H9 (cell line): Measurements from ENCODE around the gene ABCA13. TPM values are rescaled to one million over a fixed set of nuclear protein-coding genes. Genes with fewer than 3 reads are reported as not detected.

Experiments
- DNase-seq: peaks from one replicate; pipeline ENCODE4 v3.0.0-alpha.2; 2017
- H2AFZ ChIP-seq: one replicate; pipeline ENCODE4 v1.6.1; 2013; ENCODE audit warnings: mild to moderate bottlenecking, low read length, control low read depth, moderate library complexity
- H2AK5ac ChIP-seq: 2 replicates; pipeline ENCODE4 v1.6.1; 2013; ENCODE audit warnings: low read length, control low read depth, mixed read lengths; ENCODE audit not compliant: insufficient read length
- H2BK120ac ChIP-seq: one replicate; pipeline ENCODE4 v1.6.1; 2013; ENCODE audit warnings: low read depth, mild to moderate bottlenecking, low read length, control low read depth, inconsistent platforms; ENCODE audit not compliant: poor library complexity, severe bottlenecking
- H2BK12ac ChIP-seq: 2 replicates; pipeline ENCODE4 v1.6.1; 2013; ENCODE audit warnings: low read length, control low read depth, mixed read lengths, low read depth; ENCODE audit not compliant: insufficient read length
- H2BK15ac ChIP-seq: 2 replicates; pipeline ENCODE4 v1.6.1; 2013; ENCODE audit warnings: low read depth, low read length, control low read depth
- H2BK20ac ChIP-seq: one replicate; pipeline ENCODE4 v1.6.1; 2013; ENCODE audit warnings: low read depth, mild to moderate bottlenecking, low read length, control low read depth, inconsistent platforms; ENCODE audit not compliant: poor library complexity, severe bottlenecking
- H2BK5ac ChIP-seq: 2 replicates; pipeline ENCODE4 v1.6.1; 2013; ENCODE audit warnings: low read length, control low read depth, mixed read lengths; ENCODE audit not compliant: insufficient read length
- H3K14ac ChIP-seq: 2 replicates; pipeline ENCODE4 v1.6.1; 2013; ENCODE audit warnings: low read length, control low read depth; ENCODE audit not compliant: insufficient read depth
- H3K18ac ChIP-seq: 2 replicates; pipeline ENCODE4 v1.6.1; 2013; ENCODE audit warnings: low read depth, mild to moderate bottlenecking, mixed read lengths, low read length, control low read depth; ENCODE audit not compliant: insufficient read length
- H3K23ac ChIP-seq: 2 replicates; pipeline ENCODE4 v1.6.1; 2013; ENCODE audit warnings: low read length, control low read depth, mixed read lengths, low read depth; ENCODE audit not compliant: insufficient read length
- H3K23me2 ChIP-seq: 2 replicates; pipeline ENCODE4 v1.6.1; 2013; ENCODE audit warnings: low read depth, mild to moderate bottlenecking, mixed read lengths, low read length, control low read depth; ENCODE audit not compliant: insufficient read length, poor library complexity, severe bottlenecking
- H3K27ac ChIP-seq: 2 replicates; pipeline ENCODE4 v1.5.1; 2013; ENCODE audit warnings: low read length, control low read depth, mixed read lengths, low read depth; ENCODE audit not compliant: insufficient read length
- H3K27me3 ChIP-seq: 2 replicates; pipeline ENCODE4 v1.6.1; 2013; ENCODE audit warnings: low read length, control low read depth, inconsistent platforms; ENCODE audit not compliant: insufficient read depth
- H3K4ac ChIP-seq: 2 replicates; pipeline ENCODE4 v1.6.1; 2013; ENCODE audit warnings: low read depth, mild to moderate bottlenecking, control low read depth, inconsistent platforms, low read length, moderate library complexity
- H3K4me1 ChIP-seq: 2 replicates; pipeline ENCODE4 v1.6.1; 2013; ENCODE audit warnings: low read length, control low read depth, inconsistent platforms; ENCODE audit not compliant: insufficient read depth
- H3K4me2 ChIP-seq: 2 replicates; pipeline ENCODE4 v1.6.1; 2013; ENCODE audit warnings: low read length, control low read depth, mixed read lengths; ENCODE audit not compliant: insufficient read length, insufficient read depth
- H3K56ac ChIP-seq: 2 replicates; pipeline ENCODE4 v1.6.1; 2013; ENCODE audit warnings: low read depth, mild to moderate bottlenecking, mixed read lengths, low read length, control low read depth; ENCODE audit not compliant: insufficient read length
- H3K79me1 ChIP-seq: 2 replicates; pipeline ENCODE4 v1.6.1; 2013; ENCODE audit warnings: low read depth, mild to moderate bottlenecking, moderate library complexity, low read length, control low read depth, inconsistent platforms; ENCODE audit not compliant: insufficient read depth, poor library complexity, severe bottlenecking
- H3K79me2 ChIP-seq: 2 replicates; pipeline ENCODE4 v1.6.1; 2013; ENCODE audit warnings: low read length, control low read depth, inconsistent platforms; ENCODE audit not compliant: insufficient read depth
- H3K9ac ChIP-seq: 2 replicates; pipeline ENCODE4 v1.6.1; 2013; ENCODE audit warnings: low read length, control low read depth, mixed read lengths; ENCODE audit not compliant: insufficient read length; ENCODE audit errors: extremely low read depth
- H3K9me3 ChIP-seq: one replicate; pipeline ENCODE4 v1.6.1; 2013; ENCODE audit warnings: low read depth, low read length, inconsistent platforms; ENCODE audit not compliant: control insufficient read depth
- H3T11ph ChIP-seq: one replicate; pipeline ENCODE4 v1.6.1; 2013; ENCODE audit warnings: mild to moderate bottlenecking, low read length, control low read depth, inconsistent platforms
- H4K20me1 ChIP-seq: one replicate; pipeline ENCODE4 v1.6.1; 2013; ENCODE audit not compliant: control insufficient read depth, insufficient read length, insufficient read depth
- H4K5ac ChIP-seq: 2 replicates; pipeline ENCODE4 v1.6.1; 2013; ENCODE audit warnings: low read depth, mild to moderate bottlenecking, mixed read lengths, low read length, control low read depth; ENCODE audit not compliant: insufficient read length
- H4K8ac ChIP-seq: replicated peaks from 2 replicates; pipeline ENCODE4 v1.6.1; 2013; ENCODE audit warnings: low read length, control low read depth, mixed read lengths, low read depth; ENCODE audit not compliant: insufficient read length
- H4K91ac ChIP-seq: 2 replicates; pipeline ENCODE4 v1.6.1; 2013; ENCODE audit warnings: low read depth, mild to moderate bottlenecking, moderate library complexity, mixed read lengths, low read length, control low read depth; ENCODE audit not compliant: insufficient read length
- H3K27ac Mint-ChIP-seq, 3 experiments: 2 replicates in 2 of 3; 3 replicates in 1 of 3; pipeline ENCODE4 v1.8.0; 2020 to 2021; ENCODE audit warnings: mixed read lengths in 3 of 3, mild to moderate bottlenecking in 1 of 3, moderate library complexity in 1 of 3
- H3K27me3 Mint-ChIP-seq: 2 replicates; pipeline ENCODE4 v1.8.0; 2021; ENCODE audit warnings: low read depth, mild to moderate bottlenecking, moderate library complexity, mixed read lengths
- H3K36me3 Mint-ChIP-seq, 3 experiments: 2 replicates in 2 of 3; 3 replicates in 1 of 3; pipeline ENCODE4 v1.8.0; 2020 to 2021; ENCODE audit warnings: low read depth in 3 of 3, mixed read lengths in 3 of 3; ENCODE audit not compliant: insufficient read depth in 1 of 3
- H3K4me1 Mint-ChIP-seq, 2 experiments: 2 replicates each; pipeline ENCODE4 v1.8.0; 2020; ENCODE audit warnings: mixed read lengths in 2 of 2
- H3K4me3 Mint-ChIP-seq, 2 experiments: 2 replicates in 1 of 2; 3 replicates in 1 of 2; pipeline ENCODE4 v1.8.0; 2020 to 2021; ENCODE audit warnings: mild to moderate bottlenecking in 2 of 2, mixed read lengths in 2 of 2, moderate library complexity in 1 of 2
- H3K9me3 Mint-ChIP-seq, 2 experiments: 2 replicates in 1 of 2; 3 replicates in 1 of 2; pipeline ENCODE4 v1.8.0; 2020; ENCODE audit warnings: mild to moderate bottlenecking in 2 of 2, mixed read lengths in 2 of 2, moderate library complexity in 1 of 2
- WGBS: extraction: QIAGEN DNeasy Blood & Tissue Kit; methylation state at CpG from one replicate; pipeline ENCODE4 v1.1.7; 2013; ENCODE audit warnings: missing lambda C conversion rate, low lambda C conversion rate, mixed read lengths; ENCODE audit not compliant: insufficient read length; ENCODE audit errors: extremely low coverage; 5-methylcytosine and 5-hydroxymethylcytosine counted together
- total RNA-seq: library from RNA; stranded (reverse); gene quantifications from 2 replicates; pipeline ENCODE4 v1.2.1, GENCODE V29; 2021
- TF ChIP-seq, protein P1 (sequence below): fragments of 200-600 bp; sonication (generic); conservative IDR thresholded peaks from 3 replicates; pipeline ENCODE4 v1.8.0; 2021; ENCODE audit warnings: antibody characterized with exemption, mild to moderate bottlenecking

Gene ABCA13
- total RNA-seq, 1 experiment from 2014 or later: 0.11 TPM

DNA sequence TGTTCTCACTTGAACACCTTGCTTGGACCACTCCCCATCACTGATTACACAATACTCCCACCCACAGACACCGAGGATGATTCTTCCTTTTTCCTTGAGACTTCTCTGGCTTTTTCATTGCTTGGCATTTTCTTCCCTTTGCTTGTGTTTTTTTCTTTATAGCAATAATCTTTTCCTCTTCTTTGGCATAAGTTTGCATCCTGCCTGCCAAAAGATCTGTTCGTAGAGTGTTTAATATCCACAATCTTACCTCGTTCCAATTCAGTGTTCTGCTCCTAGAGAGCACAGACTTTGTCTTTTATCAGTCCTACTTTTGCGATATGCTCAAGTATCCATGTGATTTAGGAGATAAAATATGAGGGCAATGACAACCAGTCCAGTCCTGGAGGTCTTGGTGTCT is 449.8 kb downstream of the ABCA13 start:
- Histone ChIP-seq H3K14ac (no peak overlapping the region), H2AFZ (no peak overlapping the region), H3K23ac (no peak overlapping the region), H4K5ac (no peak overlapping the region), H4K20me1 (no peaks in the 10 kb centered on the region), H3K79me1 (no peaks in the 10 kb centered on the region), H3K9ac (no peak overlapping the region), H2BK120ac (no peak overlapping the region), H3K23me2 (no peaks in the 10 kb centered on the region), H3K79me2 (no peaks in the 10 kb centered on the region), H3K4me2 (no peak overlapping the region), H4K91ac (no peak overlapping the region), H3K56ac (no peak overlapping the region), H3K27ac (no peak overlapping the region), H2BK15ac (no peak overlapping the region), H3K18ac (no peak overlapping the region), H3K4ac (no peak overlapping the region), H4K8ac (no peak overlapping the region), H2BK20ac (no peak overlapping the region), H2BK12ac (no peak overlapping the region), H3K9me3 (no peaks in the 10 kb centered on the region), H3K4me1 (no peaks in the 10 kb centered on the region), H2AK5ac (no peak overlapping the region), H3T11ph (no peak overlapping the region), H3K27me3 (no peaks in the 10 kb centered on the region), H2BK5ac (no peak overlapping the region)
- DNase-seq: no peak
- H3K4me1 Mint-ChIP-seq: peaks cover 0 to 4% of the 10 kb centered on the region in 2 experiments; a peak in 2 of 4 replicates
- no peak overlapping the region for H3K27ac Mint-ChIP-seq
- no peaks in the 10 kb centered on the region; a peak in 1 of 7 replicates for H3K36me3 Mint-ChIP-seq
- WGBS: no CpG with 5 or more reads among the region's 4 CpGs
- no peaks in the 10 kb centered on the region for H3K27me3 Mint-ChIP-seq
- H3K4me3 Mint-ChIP-seq: no peak overlapping the region
- peaks cover 0 to 4% of the 10 kb centered on the region in 2 experiments; a peak in 2 of 5 replicates for H3K9me3 Mint-ChIP-seq
- TF ChIP-seq, protein P1, sequence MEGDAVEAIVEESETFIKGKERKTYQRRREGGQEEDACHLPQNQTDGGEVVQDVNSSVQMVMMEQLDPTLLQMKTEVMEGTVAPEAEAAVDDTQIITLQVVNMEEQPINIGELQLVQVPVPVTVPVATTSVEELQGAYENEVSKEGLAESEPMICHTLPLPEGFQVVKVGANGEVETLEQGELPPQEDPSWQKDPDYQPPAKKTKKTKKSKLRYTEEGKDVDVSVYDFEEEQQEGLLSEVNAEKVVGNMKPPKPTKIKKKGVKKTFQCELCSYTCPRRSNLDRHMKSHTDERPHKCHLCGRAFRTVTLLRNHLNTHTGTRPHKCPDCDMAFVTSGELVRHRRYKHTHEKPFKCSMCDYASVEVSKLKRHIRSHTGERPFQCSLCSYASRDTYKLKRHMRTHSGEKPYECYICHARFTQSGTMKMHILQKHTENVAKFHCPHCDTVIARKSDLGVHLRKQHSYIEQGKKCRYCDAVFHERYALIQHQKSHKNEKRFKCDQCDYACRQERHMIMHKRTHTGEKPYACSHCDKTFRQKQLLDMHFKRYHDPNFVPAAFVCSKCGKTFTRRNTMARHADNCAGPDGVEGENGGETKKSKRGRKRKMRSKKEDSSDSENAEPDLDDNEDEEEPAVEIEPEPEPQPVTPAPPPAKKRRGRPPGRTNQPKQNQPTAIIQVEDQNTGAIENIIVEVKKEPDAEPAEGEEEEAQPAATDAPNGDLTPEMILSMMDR: no peak
